Adrenal gland (tissue), 12 donors: ENCODE measurements around the gene SUFU. TPM values are rescaled to one million over a fixed set of nuclear protein-coding genes. Genes with fewer than 3 reads are reported as not detected.

Source experiments
- DNase-seq, 7 donors: peaks; one replicate each; pipeline ENCODE4 v3.0.0-alpha.2; 2019 to 2020
- H3K27ac ChIP-seq, 5 donors: fragments of 200-600 bp; sonication (generic) in 4 of 5; 1 replicate in 3 of 5; 2 replicates in 2 of 5; pipeline versions ENCODE4 v1.5.1 to v1.8.0; 2016 to 2020; ENCODE audit warnings: mild to moderate bottlenecking in 1 of 5
- H3K27me3 ChIP-seq: fragments of 200-600 bp; 2 replicates; pipeline ENCODE4 v1.8.0; 2021
- H3K36me3 ChIP-seq, 2 donors: fragments of 200-600 bp; replicated peaks in 1 of 2; 1 replicate in 1 of 2; 2 replicates in 1 of 2; pipeline versions ENCODE4 v1.5.1 to v1.8.0; 2018 to 2022
- H3K4me1 ChIP-seq, 2 donors: fragments of 200-600 bp; replicated peaks in 1 of 2; 1 replicate in 1 of 2; 2 replicates in 1 of 2; pipeline versions ENCODE4 v1.5.1 to v1.8.0; 2018 to 2021
- H3K4me3 ChIP-seq, 4 donors: fragments of 200-600 bp; sonication (generic) in 3 of 4; one replicate each; pipeline ENCODE4 v1.5.1; 2016 to 2018
- H3K9me3 ChIP-seq, 3 donors: fragments of 200-600 bp; sonication (generic) in 1 of 3; replicated peaks in 1 of 3; 1 replicate in 2 of 3; 2 replicates in 1 of 3; pipeline versions ENCODE4 v1.5.1 to v1.8.0; 2016 to 2021
- POLR2A ChIP-seq, 2 donors: fragments of 450-650 bp; IDR thresholded peaks; one replicate each; pipeline ENCODE4 v1.6.1; 2017; ENCODE audit warnings: antibody characterized with exemption in 2 of 2, mild to moderate bottlenecking in 2 of 2, moderate library complexity in 1 of 2
- WGBS, 4 donors: extraction: QIAGEN DNeasy Blood & Tissue Kit in 2 of 4; methylation state at CpG; one replicate each; pipeline versions ENCODE4 v1.1.5 to v1.1.7; 2013 to 2017; 5-methylcytosine and 5-hydroxymethylcytosine counted together
- intact Hi-C, 2 donors: fragments of 100-400 bp; cut with DNase I; formaldehyde crosslinking; loops; one replicate each; pipeline versions ENCODE4 v1.14.1 to v1.15.0; 2022 to 2023
- polyA plus RNA-seq, 3 donors: library from polyadenylated mRNA; stranded (reverse); fragments of 200-250 nt in 2 of 3; fragments of 350-450 nt in 1 of 3; fragmentation: Illumina TruSeq in 1 of 3; extraction: RNeasy Lipid Tissue Mini Kit (QIAGEN cat#74804) in 1 of 3; gene quantifications; one replicate each; pipeline ENCODE4 v1.2.3, GENCODE V29; 2013 to 2014
- total RNA-seq, 9 donors: library from RNA; depleted of rRNA in 4 of 9; stranded (reverse); fragments of >200 nt in 4 of 9; fragments of 120-200 nt in 1 of 9; fragmentation: NEBNext Ultra II Directional in 1 of 9; extraction: Animal tissue kit (Norgen Biotek cat#: 25700) in 1 of 9; gene quantifications; one replicate each; pipeline versions ENCODE4 v1.1.0 to v1.2.4, GENCODE V29; 2013 to 2023
- TF ChIP-seq, protein P1 (sequence below), 6 experiments: fragments of 450-650 bp in 4 of 6; fragments of 200-600 bp in 2 of 6; sonication (generic) in 1 of 6; IDR thresholded peaks; 1 replicate in 5 of 6; 2 replicates in 1 of 6; pipeline versions ENCODE4 v1.5.1 to v1.8.0; 2016 to 2021; ENCODE audit warnings: antibody characterized with exemption in 6 of 6, mild to moderate bottlenecking in 2 of 6, moderate library complexity in 1 of 6
- donor health status: healthy with polysubstance abuse.
- donor health status: Bipolar disorder and iron deficiency.
- donor health status: DM: yes; HTN: yes; CAD: no.
- donor health status: DM: no; HTN: no; CAD: no.
- donor health status: DM: no; HTN: no; CAD: no.
- donor health status: DM: yes; HTN: yes; CAD: no.

SUFU gene
- total and polyA plus RNA-seq, 12 donors = 4.3 to 20.2 (median 11.1) TPM

DNA sequence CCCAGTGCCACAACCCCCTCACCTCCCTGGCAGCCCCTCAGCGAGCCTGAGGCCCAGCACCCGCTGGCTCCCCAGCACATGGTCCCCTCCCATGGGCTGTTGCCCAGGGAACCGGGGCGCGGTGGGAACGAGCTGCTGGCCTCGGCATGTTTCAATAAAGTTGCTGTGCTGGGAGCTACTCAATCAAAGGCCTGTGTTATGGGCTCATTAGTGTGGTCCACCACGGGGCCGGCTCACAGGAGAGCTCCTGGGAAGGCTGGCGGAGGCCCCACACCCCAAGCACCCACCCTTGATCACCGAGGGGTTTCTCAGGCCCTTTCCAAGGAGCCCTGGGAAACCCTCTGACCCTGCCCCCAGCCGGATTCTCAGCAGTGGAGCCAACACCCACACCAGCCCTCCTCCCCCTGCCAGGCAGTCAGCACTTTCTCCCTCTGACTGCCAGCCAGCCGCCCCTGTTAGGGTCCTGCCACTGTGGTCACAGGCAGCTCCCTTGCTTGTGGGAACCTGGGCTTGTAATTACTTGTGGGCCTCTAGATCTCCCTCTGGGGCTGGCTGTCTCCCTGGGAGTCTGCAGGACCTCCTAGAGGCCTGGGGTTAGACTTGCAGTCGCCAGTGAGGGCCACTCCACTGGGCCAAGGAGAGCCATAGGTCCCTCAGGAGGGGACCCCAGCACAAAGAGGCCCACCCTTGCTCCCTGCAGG, 115.7 kb downstream of the SUFU start:
- intact Hi-C loops = no loop called here
- peak overlapping the region in 2 of 5 donors; percentile 20 to 44 for H3K27ac ChIP-seq
- no peaks in the 10 kb centered on the region for H3K27me3 ChIP-seq
- H3K36me3 ChIP-seq = peaks cover 0 to 33% of the 10 kb centered on the region in 2 donors
- H3K9me3 ChIP-seq = no peaks in the 10 kb centered on the region
- peaks cover 10 to 14% of the 10 kb centered on the region in 2 donors for H3K4me1 ChIP-seq
- 82 to 86% (median 83%) methylated on average over 12 to 14 of the region's 14 CpGs for WGBS, 4 donors
- TF ChIP-seq, protein P1, sequence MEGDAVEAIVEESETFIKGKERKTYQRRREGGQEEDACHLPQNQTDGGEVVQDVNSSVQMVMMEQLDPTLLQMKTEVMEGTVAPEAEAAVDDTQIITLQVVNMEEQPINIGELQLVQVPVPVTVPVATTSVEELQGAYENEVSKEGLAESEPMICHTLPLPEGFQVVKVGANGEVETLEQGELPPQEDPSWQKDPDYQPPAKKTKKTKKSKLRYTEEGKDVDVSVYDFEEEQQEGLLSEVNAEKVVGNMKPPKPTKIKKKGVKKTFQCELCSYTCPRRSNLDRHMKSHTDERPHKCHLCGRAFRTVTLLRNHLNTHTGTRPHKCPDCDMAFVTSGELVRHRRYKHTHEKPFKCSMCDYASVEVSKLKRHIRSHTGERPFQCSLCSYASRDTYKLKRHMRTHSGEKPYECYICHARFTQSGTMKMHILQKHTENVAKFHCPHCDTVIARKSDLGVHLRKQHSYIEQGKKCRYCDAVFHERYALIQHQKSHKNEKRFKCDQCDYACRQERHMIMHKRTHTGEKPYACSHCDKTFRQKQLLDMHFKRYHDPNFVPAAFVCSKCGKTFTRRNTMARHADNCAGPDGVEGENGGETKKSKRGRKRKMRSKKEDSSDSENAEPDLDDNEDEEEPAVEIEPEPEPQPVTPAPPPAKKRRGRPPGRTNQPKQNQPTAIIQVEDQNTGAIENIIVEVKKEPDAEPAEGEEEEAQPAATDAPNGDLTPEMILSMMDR (IDR thresholded peaks at IDR 0.05) = no peak
- TF ChIP-seq POLR2A (IDR thresholded peaks at IDR 0.05) = no peak
- H3K4me3 ChIP-seq = no peak overlapping the region
- DNase-seq = no peak

DNA sequence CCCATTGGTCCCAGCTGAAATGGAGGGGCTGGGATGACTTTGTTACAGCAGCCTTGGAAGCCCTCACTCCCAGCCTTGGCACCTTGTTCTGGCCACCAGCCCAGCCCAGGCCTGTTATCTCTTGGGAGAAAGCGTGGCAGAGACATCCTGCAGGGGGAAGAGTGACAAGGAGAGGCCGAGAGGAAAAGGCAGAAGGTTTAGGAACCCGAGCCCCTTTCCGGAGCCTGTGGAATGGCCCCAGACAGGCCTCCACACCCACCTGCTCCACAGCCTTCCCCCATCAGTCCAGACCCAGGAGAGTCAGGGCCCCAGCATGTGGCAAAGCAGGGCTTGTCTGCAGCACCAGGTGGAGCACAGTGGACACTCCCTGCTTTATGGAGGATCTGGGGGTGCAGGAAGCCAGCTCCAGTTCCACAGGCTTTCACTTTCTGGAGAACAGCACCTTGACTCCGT, 116.4 kb downstream of the SUFU start:
- peak in 5 of 7 donors; percentile 58 to 68 (median 63) for DNase-seq
- peak overlapping the region in 2 of 5 donors; percentile 20 to 44 for H3K27ac ChIP-seq
- intact Hi-C loops = no loop called here
- peaks cover 10 to 20% of the 10 kb centered on the region in 2 donors for H3K4me1 ChIP-seq
- H3K4me3 ChIP-seq = no peak overlapping the region
- 27 to 47% (median 29%) methylated on average over 4 to 5 of the region's 5 CpGs for WGBS, 4 donors
- H3K36me3 ChIP-seq = peaks cover 0 to 31% of the 10 kb centered on the region in 2 donors
- no peaks in the 10 kb centered on the region for H3K27me3 ChIP-seq
- TF ChIP-seq, protein P1 (IDR thresholded peaks at IDR 0.05) = no peak
- TF ChIP-seq POLR2A (IDR thresholded peaks at IDR 0.05) = no peak
- no peaks in the 10 kb centered on the region for H3K9me3 ChIP-seq

DNA sequence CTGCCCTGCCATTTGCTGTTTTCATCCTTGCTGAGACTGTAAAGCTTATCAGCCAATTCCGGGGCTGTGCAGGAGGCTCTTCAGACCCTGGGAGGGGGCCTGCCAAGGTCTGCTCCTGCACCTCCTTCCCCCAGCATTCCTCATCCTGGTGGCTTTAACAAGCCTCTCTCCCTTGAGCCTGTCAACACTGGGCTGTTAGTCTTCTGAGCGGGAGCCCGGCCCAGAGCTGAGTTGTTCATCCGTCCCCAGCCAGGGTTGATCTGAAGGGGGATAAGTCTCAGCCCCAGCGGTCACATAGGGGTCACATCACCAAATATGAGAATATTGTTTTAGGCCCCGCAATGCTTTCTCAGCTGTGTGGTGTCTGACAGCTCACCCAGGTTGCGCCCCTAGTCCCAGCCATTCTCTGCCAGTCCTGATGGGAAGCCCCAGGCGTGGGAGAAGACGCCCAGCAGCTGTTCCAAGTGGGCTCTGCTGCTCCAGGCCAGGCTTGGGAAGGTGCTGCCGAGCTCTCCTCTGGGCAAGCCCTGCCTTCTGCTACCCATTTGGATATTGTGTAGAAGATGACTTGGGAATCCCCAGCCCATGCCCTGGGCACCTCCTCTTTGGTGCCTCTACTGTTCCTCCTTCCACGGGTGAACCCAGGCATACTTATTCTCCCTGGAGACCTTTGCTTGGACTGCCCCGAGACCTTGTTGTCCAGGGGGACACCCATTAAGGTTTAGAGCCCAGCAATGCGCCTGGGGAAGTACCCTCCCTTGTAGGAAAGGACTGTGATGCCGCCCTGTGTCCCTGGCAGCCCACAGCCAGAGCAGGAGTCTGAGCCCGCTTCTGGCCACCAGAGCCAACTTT, 117.0 kb downstream of the SUFU start:
- DNase-seq = peak in 1 of 7 donors; percentile 15
- Histone ChIP-seq H3K4me3 (no peak overlapping the region), H3K9me3 (no peaks in the 10 kb centered on the region), H3K36me3 (peaks cover 0 to 25% of the 10 kb centered on the region in 2 donors), H3K27ac (peak overlapping the region in 2 of 5 donors; percentile 17 to 44), H3K27me3 (no peaks in the 10 kb centered on the region), H3K4me1 (peaks cover 10 to 26% of the 10 kb centered on the region in 2 donors)
- intact Hi-C loops = no loop called here
- WGBS, 4 donors = 74 to 81% (median 78%) methylated on average over 3 to 15 of the region's 15 CpGs
- TF ChIP-seq, protein P1 (IDR thresholded peaks at IDR 0.05) = no peak
- TF ChIP-seq POLR2A (IDR thresholded peaks at IDR 0.05) = no peak
